HepG2 (cell line): ENCODE results near the gene MRPL48. TPM values are rescaled to one million over a fixed set of nuclear protein-coding genes. Genes with fewer than 3 reads are reported as not detected.

Experiments used
- BHLHE40 ChIP-seq: IDR thresholded peaks from 2 replicates; pipeline ENCODE4 v1.6.1; 2011; ENCODE audit warnings: low read length, improper control_type of control experiment
- FOXJ3 ChIP-seq: sonication (generic); formaldehyde crosslinking; IDR thresholded peaks from 2 replicates; pipeline ENCODE4 v1.4.0; 2020; ENCODE audit warnings: missing genetic modification reagents, mild to moderate bottlenecking, borderline replicate concordance
- GABPA ChIP-seq, 2 experiments: IDR thresholded peaks; 2 replicates each; pipeline ENCODE4 v1.6.1; 2011 to 2016; ENCODE audit warnings: low read depth in 2 of 2, low read length in 1 of 2, missing biosample characterization in 1 of 2, missing genetic modification characterization in 1 of 2
- KLF11 ChIP-seq: IDR thresholded peaks from 2 replicates; pipeline ENCODE4 v1.6.1; 2016; ENCODE audit warnings: missing compliant biosample characterization
- KLF6 ChIP-seq: IDR thresholded peaks from 2 replicates; pipeline ENCODE4 v1.8.0; 2016; ENCODE audit warnings: missing biosample characterization, missing genetic modification reagents
- KMT2B ChIP-seq: IDR thresholded peaks from 2 replicates; pipeline ENCODE4 v1.6.1; 2016; ENCODE audit warnings: missing genetic modification reagents, missing compliant biosample characterization
- NFAT5 ChIP-seq: sonication (generic); formaldehyde crosslinking; IDR thresholded peaks from 2 replicates; pipeline ENCODE4 v1.4.0; 2020; ENCODE audit warnings: missing genetic modification reagents
- NFKB2 ChIP-seq: sonication (generic); formaldehyde crosslinking; IDR thresholded peaks from 2 replicates; pipeline ENCODE4 v1.4.0; 2020; ENCODE audit warnings: missing genetic modification reagents, borderline replicate concordance
- POGZ ChIP-seq: sonication (generic); formaldehyde crosslinking; IDR thresholded peaks from 2 replicates; pipeline ENCODE4 v1.4.0; 2020; ENCODE audit warnings: mild to moderate bottlenecking, missing genetic modification reagents
- RARA ChIP-seq: IDR thresholded peaks from 2 replicates; pipeline ENCODE4 v1.6.1; 2016; ENCODE audit warnings: missing genetic modification reagents, missing compliant biosample characterization
- SRF ChIP-seq: IDR thresholded peaks from 2 replicates; pipeline ENCODE4 v1.6.1; 2011; ENCODE audit warnings: mild to moderate bottlenecking, low read depth, low read length, moderate library complexity
- TCF7 ChIP-seq: sonication (generic); IDR thresholded peaks from 2 replicates; pipeline ENCODE4 v1.6.1; 2016; ENCODE audit warnings: antibody characterized with exemption, low read depth
- WIZ ChIP-seq: sonication (generic); formaldehyde crosslinking; IDR thresholded peaks from 2 replicates; pipeline ENCODE4 v1.5.1; 2020; ENCODE audit warnings: mild to moderate bottlenecking, missing genetic modification reagents
- ZBTB25 ChIP-seq: IDR thresholded peaks from 2 replicates; pipeline ENCODE4 v1.6.1; 2018; ENCODE audit warnings: missing genetic modification reagents
- ZNF12 ChIP-seq: sonication (generic); formaldehyde crosslinking; IDR thresholded peaks from 2 replicates; pipeline ENCODE4 v1.5.0; 2020; ENCODE audit warnings: missing genetic modification reagents
- ZNF260 ChIP-seq: sonication (generic); formaldehyde crosslinking; IDR thresholded peaks from 2 replicates; pipeline ENCODE4 v1.4.0; 2020; ENCODE audit warnings: missing genetic modification reagents, low read depth, mild to moderate bottlenecking, borderline replicate concordance
- ZNF274 ChIP-seq: sonication (generic); formaldehyde crosslinking; IDR thresholded peaks from 2 replicates; pipeline ENCODE4 v1.5.1; 2020; ENCODE audit warnings: mild to moderate bottlenecking, missing genetic modification reagents
- ZNF282 ChIP-seq: fragments of 450-650 bp; IDR thresholded peaks from 2 replicates; pipeline ENCODE4 v1.6.1; 2018; ENCODE audit not compliant: partially characterized antibody
- ZNF558 ChIP-seq: sonication (generic); formaldehyde crosslinking; IDR thresholded peaks from 2 replicates; pipeline ENCODE4 v1.9.0; 2022; ENCODE audit warnings: mild to moderate bottlenecking, missing genetic modification reagents, borderline replicate concordance
- ZNF691 ChIP-seq: sonication (generic); formaldehyde crosslinking; IDR thresholded peaks from 2 replicates; pipeline ENCODE4 v1.4.0; 2020; ENCODE audit warnings: missing genetic modification reagents, low read depth, mild to moderate bottlenecking, borderline replicate concordance
- ZNF879 ChIP-seq: sonication (generic); formaldehyde crosslinking; IDR thresholded peaks from 2 replicates; pipeline ENCODE4 v1.8.1; 2023; ENCODE audit warnings: missing genetic modification reagents
- ZNF883 ChIP-seq: sonication (generic); formaldehyde crosslinking; IDR thresholded peaks from 2 replicates; pipeline ENCODE4 v1.5.1; 2020; ENCODE audit warnings: mild to moderate bottlenecking, missing genetic modification reagents; ENCODE audit errors: not compliant biosample characterization
- polyA plus RNA-seq, 8 experiments: library from polyadenylated mRNA; depleted of rRNA in 3 of 8; stranded (reverse) in 7 of 8; unstranded in 1 of 8; fragments of >200 nt; fragmentation: Illumina TruSeq in 4 of 8; extraction: Trizol in 4 of 8; gene quantifications; 2 replicates each; pipeline versions ENCODE4 v1.2.1 to v1.2.3, GENCODE V29; 2011 to 2016; ENCODE audit warnings: low read depth in 4 of 8, missing spikeins in 1 of 8, mixed read lengths in 1 of 8; ENCODE audit not compliant: insufficient read depth in 1 of 8
- total RNA-seq, 5 experiments: library from RNA; depleted of rRNA; stranded (reverse); fragments of >200 nt; fragmentation: Illumina TruSeq; extraction: Trizol; gene quantifications; 2 replicates each; pipeline ENCODE4 v1.2.3, GENCODE V29; 2016; ENCODE audit warnings: low read depth in 1 of 5

MRPL48 gene
- total and polyA plus RNA-seq, 2 of the 13 experiments (the other 11 are each of a cell fraction or from before 2014, with no cell fraction given) = 61.2 to 67.9 TPM

- TF ChIP-seq ZNF558 (no peak), RARA (no peak; the same call in 1 of the 2 replicates), ZNF879 (CRISPR knock-in tag) (no peak), NFAT5 (CRISPR knock-in tag) (peak; percentile 68; the same call in 1 of the 2 replicates), BHLHE40 (peak; percentile 88), SRF (0 out of 2 replicates have a peak, but pooled peaks have one; percentile 5), KLF6 (CRISPR knock-in tag) (peak; percentile 25), ZBTB25 (CRISPR knock-in tag) (peak; percentile 74; the same call in 1 of the 2 replicates), TCF7 (peak; percentile 92), ZNF282 (no peak), KLF11 (CRISPR knock-in tag) (peak; percentile 63; the same call in 1 of the 2 replicates), ZNF12 (peak; percentile 22; the same call in 1 of the 2 replicates), POGZ (CRISPR knock-in tag) (peak; percentile 80; the same call in 1 of the 2 replicates), WIZ (CRISPR knock-in tag) (peak; percentile 43; the same call in 1 of the 2 replicates), KMT2B (CRISPR knock-in tag) (peak; percentile 89), ZNF883 (CRISPR knock-in tag) (peak; percentile 89), ZNF691 (CRISPR knock-in tag) (peak; percentile 84; the same call in 1 of the 2 replicates), ZNF274 (peak; percentile 95), GABPA (IDR thresholded peaks at IDR 0.05; ENCODE audit: low read depth, low read length) (peak; percentile 88), GABPA (CRISPR knock-in tag; IDR thresholded peaks at IDR 0.05; ENCODE audit: low read depth) (peak; percentile 96), NFKB2 (peak; percentile 96; the same call in 1 of the 2 replicates), ZNF260 (0 out of 2 replicates have a peak, but pooled peaks have one; percentile 92), FOXJ3 (CRISPR knock-in tag) (no peak)
These were observed 89.0 kb downstream of the MRPL48 start, which contains the start of the genes COA4 and PAAF1 (continued) for GRCh38 chr11:73876424-73877310.
